Osteocyte (in vitro differentiated cells): ENCODE data around the gene PRPF4. TPM values are rescaled to one million over a fixed set of nuclear protein-coding genes. Genes with fewer than 3 reads are reported as not detected.

Experiments used
- DNase-seq: peaks from one replicate; pipeline ENCODE4 v3.0.0; 2021; ENCODE audit warnings: mixed read lengths; ENCODE audit not compliant: unreplicated experiment; ENCODE audit errors: extremely low spot score
- H3K27ac Mint-ChIP-seq: one replicate; pipeline ENCODE4 v1.8.0; 2021; ENCODE audit warnings: mild to moderate bottlenecking, mixed read lengths; ENCODE audit not compliant: unreplicated experiment
- H3K27me3 Mint-ChIP-seq: one replicate; pipeline ENCODE4 v1.8.0; 2021; ENCODE audit warnings: mixed read lengths; ENCODE audit not compliant: unreplicated experiment
- H3K36me3 Mint-ChIP-seq: one replicate; pipeline ENCODE4 v1.8.0; 2021; ENCODE audit warnings: mixed read lengths; ENCODE audit not compliant: unreplicated experiment
- H3K4me1 Mint-ChIP-seq: one replicate; pipeline ENCODE4 v1.8.0; 2021; ENCODE audit warnings: mixed read lengths; ENCODE audit not compliant: unreplicated experiment
- H3K4me3 Mint-ChIP-seq: one replicate; pipeline ENCODE4 v1.8.0; 2021; ENCODE audit warnings: mild to moderate bottlenecking, moderate library complexity, mixed read lengths; ENCODE audit not compliant: unreplicated experiment
- H3K9me3 Mint-ChIP-seq: one replicate; pipeline ENCODE4 v1.8.0; 2021; ENCODE audit warnings: mixed read lengths; ENCODE audit not compliant: unreplicated experiment
- total RNA-seq: library from RNA; stranded (reverse); gene quantifications from 2 replicates; pipeline ENCODE4 v1.2.1, GENCODE V29; 2021
- TF ChIP-seq, protein P1 (sequence below): fragments of 200-600 bp; sonication (generic); IDR thresholded peaks from 2 replicates; pipeline ENCODE4 v1.5.0; 2021; ENCODE audit warnings: antibody characterized with exemption, mild to moderate bottlenecking, moderate library complexity

Gene PRPF4
- total RNA-seq, 1 donor from 2014 or later: 22.0 TPM

DNA sequence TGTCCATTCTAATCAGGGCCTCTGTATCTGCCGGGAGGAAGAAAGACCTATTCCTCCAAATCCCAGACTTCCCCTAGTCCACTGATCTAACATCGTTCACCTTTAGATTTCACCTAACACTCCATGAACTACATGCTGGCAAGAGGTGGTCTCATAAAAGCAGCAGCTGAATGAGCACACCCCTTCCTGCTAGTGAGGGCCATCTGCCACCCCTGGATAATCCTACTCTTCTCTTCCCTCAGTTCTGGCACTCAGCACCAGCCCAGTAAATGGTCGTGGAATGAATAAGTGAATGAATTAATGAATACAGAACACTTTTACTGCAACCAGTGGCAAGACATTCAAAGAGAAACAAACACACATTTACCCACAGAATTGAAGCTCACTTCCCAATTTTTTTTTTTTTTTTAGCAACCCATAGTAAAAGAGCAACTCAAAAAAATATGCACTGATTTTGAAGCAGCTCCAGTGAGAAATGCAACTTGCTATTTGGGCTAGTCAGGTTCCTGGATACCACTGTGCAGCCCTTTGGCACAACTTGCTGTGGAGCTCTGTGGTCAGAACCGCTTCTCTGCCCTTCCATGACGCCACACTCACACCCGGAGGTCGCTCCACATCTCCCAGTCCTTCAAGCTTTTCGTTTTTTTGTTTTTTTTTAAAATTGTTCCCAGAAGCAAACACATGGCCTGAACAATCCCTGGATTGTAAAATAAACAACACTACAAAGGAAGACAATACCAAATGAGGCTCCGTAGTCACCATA lies 21.5 kb downstream of the PRPF4 start:
- TF ChIP-seq, protein P1, sequence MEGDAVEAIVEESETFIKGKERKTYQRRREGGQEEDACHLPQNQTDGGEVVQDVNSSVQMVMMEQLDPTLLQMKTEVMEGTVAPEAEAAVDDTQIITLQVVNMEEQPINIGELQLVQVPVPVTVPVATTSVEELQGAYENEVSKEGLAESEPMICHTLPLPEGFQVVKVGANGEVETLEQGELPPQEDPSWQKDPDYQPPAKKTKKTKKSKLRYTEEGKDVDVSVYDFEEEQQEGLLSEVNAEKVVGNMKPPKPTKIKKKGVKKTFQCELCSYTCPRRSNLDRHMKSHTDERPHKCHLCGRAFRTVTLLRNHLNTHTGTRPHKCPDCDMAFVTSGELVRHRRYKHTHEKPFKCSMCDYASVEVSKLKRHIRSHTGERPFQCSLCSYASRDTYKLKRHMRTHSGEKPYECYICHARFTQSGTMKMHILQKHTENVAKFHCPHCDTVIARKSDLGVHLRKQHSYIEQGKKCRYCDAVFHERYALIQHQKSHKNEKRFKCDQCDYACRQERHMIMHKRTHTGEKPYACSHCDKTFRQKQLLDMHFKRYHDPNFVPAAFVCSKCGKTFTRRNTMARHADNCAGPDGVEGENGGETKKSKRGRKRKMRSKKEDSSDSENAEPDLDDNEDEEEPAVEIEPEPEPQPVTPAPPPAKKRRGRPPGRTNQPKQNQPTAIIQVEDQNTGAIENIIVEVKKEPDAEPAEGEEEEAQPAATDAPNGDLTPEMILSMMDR: no peak
- Mint-ChIP-seq H3K4me3 (no peak overlapping the region), H3K27ac (no peak overlapping the region), H3K9me3 (no peaks in the 10 kb centered on the region), H3K4me1 (no peaks in the 10 kb centered on the region), H3K36me3 (peaks cover 11% of the 10 kb centered on the region), H3K27me3 (peaks cover 21% of the 10 kb centered on the region)
- no peak for DNase-seq

DNA sequence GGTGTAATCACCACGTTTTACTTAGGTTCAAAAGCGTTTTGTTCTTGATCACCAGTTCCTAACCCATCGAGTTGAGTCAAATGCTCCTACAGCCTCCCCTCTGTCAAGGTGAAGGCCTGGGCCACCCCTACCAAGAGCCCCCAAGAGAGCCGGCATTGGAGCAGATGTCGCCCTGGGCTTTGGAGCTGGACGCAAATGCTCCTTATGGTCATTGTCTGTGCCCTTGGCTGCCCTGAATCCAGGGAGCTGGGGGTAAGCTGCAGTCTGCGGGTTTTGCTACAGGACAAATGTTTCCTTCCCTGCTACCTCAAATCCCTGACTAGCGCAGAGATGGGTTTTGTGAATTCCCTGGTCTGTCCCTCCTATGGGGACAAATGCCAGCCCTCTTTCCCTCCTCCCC lies 22.9 kb downstream of the PRPF4 start:
- no peak for DNase-seq
- Mint-ChIP-seq H3K36me3 (peaks cover 2% of the 10 kb centered on the region), H3K9me3 (no peaks in the 10 kb centered on the region), H3K4me1 (no peaks in the 10 kb centered on the region), H3K27me3 (peaks cover 32% of the 10 kb centered on the region), H3K4me3 (no peak overlapping the region), H3K27ac (no peak overlapping the region)
- TF ChIP-seq, protein P1: no peak

DNA sequence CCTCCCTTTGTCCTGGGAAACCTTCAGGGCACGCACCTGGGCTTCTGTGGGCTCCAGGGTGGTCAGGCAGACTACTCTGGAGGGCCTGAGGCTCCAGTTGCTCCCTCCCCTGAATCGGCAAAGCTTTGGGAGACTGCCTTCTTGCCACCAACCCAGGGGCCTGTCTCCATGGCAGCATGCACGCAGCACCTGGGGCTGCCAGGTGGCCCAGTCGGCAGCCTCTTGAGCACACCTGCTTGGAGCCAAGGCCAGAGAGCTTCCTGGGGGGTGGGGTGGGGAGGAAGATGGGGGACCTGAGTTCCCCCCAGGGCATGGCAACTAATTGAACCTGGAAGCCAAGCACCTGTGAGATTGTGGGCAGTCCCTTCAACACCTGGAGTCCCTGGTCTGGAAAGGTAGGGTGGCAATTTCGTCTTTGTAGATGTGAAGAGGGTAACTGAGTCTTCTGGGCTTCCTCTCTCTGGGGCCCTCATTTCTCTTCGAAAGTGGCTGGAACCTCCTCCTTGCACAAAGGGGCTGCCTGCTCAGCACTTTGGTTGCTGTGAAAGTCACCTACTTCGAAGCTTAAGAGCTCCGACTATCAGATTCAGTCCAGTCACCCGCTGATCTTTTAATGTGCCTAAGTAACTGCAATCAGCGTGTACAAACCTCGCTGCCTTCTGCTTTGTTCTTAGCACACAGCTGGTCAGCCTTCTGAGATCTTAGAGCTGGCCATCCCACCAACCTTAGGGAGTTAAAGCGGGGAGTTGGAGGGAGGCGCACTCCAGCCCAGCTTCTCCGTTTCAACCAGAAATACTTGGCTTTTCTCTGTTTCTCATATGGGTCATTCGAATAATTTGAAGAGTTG lies 23.7 kb downstream of the PRPF4 start:
- TF ChIP-seq, protein P1: no peak
- Mint-ChIP-seq H3K4me3 (no peak overlapping the region), H3K27me3 (peaks cover 33% of the 10 kb centered on the region), H3K4me1 (no peaks in the 10 kb centered on the region), H3K27ac (no peak overlapping the region), H3K9me3 (no peaks in the 10 kb centered on the region), H3K36me3 (no peaks in the 10 kb centered on the region)
- no peak for DNase-seq

DNA sequence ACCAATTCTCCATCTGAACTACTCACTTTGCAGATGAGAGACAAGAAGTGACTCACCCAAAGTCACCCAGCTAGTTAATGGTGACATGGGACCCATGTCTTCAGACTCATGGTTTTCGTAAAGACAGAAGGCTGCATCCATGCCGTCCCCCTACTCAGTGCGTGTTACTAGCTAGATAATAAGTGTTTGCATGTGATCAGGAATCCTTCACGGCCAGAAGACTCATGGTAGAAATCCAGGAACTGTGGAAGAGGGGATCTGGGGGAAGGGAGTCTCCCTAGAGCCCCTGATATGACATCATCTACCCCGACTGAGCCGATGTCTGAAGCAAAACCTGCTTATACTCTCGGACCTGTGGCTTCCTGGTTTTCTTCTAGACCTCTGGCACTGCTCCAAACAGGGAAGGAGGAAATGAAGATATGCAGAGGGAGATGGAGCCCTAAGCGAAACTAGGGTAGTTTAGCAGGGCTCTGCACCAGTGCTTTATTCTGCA lies 24.4 kb downstream of the PRPF4 start:
- Mint-ChIP-seq H3K4me3 (no peak overlapping the region), H3K36me3 (no peaks in the 10 kb centered on the region), H3K9me3 (no peaks in the 10 kb centered on the region), H3K4me1 (no peaks in the 10 kb centered on the region), H3K27ac (no peak overlapping the region), H3K27me3 (peaks cover 36% of the 10 kb centered on the region)
- TF ChIP-seq, protein P1: no peak
- no peak for DNase-seq

DNA sequence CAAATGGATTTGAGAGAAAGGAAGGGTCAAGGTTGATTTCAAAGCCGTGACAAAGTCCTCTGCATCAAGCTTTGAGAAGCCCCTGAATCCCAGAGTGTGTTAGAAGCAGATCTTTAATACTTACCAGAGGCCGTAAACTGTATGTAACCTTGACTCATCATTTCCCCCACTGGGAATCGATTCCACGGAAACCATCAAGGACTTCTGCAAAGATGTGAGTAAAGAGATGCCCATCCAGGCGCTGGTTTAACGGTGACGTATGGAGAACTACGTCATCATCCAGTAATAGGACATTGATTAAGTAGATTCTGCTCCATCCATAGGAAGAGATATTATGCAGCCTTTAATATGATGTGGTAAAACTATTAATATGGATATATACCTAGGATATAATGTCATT lies 26.1 kb downstream of the PRPF4 start:
- Mint-ChIP-seq H3K4me1 (no peaks in the 10 kb centered on the region), H3K27me3 (peaks cover 38% of the 10 kb centered on the region), H3K9me3 (no peaks in the 10 kb centered on the region), H3K4me3 (no peak overlapping the region), H3K36me3 (no peaks in the 10 kb centered on the region), H3K27ac (no peak overlapping the region)
- TF ChIP-seq, protein P1: no peak
- no peak for DNase-seq
